ENCODE results near the gene CHD2.

DNA sequence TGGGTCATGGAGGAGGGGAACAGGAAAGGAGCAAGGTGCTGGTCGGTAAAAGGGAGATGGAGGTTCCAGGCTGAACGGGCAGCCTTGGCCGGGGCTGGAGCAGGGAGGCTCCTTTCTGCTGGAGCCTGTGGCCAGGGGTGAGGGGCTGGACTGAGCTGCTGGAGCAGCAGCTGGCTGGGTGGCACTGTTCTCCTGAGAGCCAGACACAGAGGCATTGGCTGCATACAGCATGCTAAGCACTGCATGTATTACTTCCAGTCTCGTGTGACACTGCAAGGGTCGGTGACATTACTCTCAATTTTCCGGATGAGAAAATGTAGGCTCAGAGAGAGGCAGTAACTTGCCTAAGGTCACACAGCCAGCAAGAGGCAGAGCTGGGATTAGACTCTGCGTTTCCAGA, 146.6 kb downstream of the CHD2 start:
- TF ChIP-seq, protein P1, sequence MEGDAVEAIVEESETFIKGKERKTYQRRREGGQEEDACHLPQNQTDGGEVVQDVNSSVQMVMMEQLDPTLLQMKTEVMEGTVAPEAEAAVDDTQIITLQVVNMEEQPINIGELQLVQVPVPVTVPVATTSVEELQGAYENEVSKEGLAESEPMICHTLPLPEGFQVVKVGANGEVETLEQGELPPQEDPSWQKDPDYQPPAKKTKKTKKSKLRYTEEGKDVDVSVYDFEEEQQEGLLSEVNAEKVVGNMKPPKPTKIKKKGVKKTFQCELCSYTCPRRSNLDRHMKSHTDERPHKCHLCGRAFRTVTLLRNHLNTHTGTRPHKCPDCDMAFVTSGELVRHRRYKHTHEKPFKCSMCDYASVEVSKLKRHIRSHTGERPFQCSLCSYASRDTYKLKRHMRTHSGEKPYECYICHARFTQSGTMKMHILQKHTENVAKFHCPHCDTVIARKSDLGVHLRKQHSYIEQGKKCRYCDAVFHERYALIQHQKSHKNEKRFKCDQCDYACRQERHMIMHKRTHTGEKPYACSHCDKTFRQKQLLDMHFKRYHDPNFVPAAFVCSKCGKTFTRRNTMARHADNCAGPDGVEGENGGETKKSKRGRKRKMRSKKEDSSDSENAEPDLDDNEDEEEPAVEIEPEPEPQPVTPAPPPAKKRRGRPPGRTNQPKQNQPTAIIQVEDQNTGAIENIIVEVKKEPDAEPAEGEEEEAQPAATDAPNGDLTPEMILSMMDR (IDR thresholded peaks at IDR 0.05), result no peak
- no peak for TF ChIP-seq POLR2A (IDR thresholded peaks at IDR 0.05)

Measured in thyroid gland (tissue), 4 donors.